GM19023 (cell line): ENCODE measurements around the gene BMP6.

ENCODE experiments used
- ATAC-seq: cut with Tn5 transposase; IDR thresholded peaks from one replicate; pipeline ENCODE4 v1.9.1; 2021; ENCODE audit warnings: mild to moderate bottlenecking, moderate library complexity; ENCODE audit not compliant: unreplicated experiment

BMP6 gene

GRCh38 chr6:7747016-7747415 is 21.1 kb downstream of the BMP6 start:
- ATAC-seq: no peak

- no peak for ATAC-seq
Observed at GRCh38 chr6:7747433-7747832, 21.5 kb downstream of the BMP6 start.

GRCh38 chr6:7747901-7748504 is 22.1 kb downstream of the BMP6 start:
- no peak for ATAC-seq

GRCh38 chr6:7749478-7749877 is 23.6 kb downstream of the BMP6 start:
- ATAC-seq: no peak

- ATAC-seq: no peak
Observed at GRCh38 chr6:7750197-7750596, 24.3 kb downstream of the BMP6 start.

- no peak for ATAC-seq
Observed at GRCh38 chr6:7758456-7758855, 32.6 kb downstream of the BMP6 start.

GRCh38 chr6:7759320-7759719 is 33.4 kb downstream of the BMP6 start:
- no peak for ATAC-seq

GRCh38 chr6:7761051-7761450 is 35.2 kb downstream of the BMP6 start:
- ATAC-seq: no peak

GRCh38 chr6:7762760-7763159 is 36.9 kb downstream of the BMP6 start:
- ATAC-seq: no peak

- no peak for ATAC-seq
Observed at GRCh38 chr6:7763881-7764280, 38.0 kb downstream of the BMP6 start.

GRCh38 chr6:7765575-7766325 is 39.9 kb downstream of the BMP6 start:
- ATAC-seq: no peak

- ATAC-seq: no peak
Observed at GRCh38 chr6:7769702-7770101, 43.8 kb downstream of the BMP6 start.

GRCh38 chr6:7770111-7770510 is 44.2 kb downstream of the BMP6 start:
- ATAC-seq: no peak

GRCh38 chr6:7770601-7771000 is 44.7 kb downstream of the BMP6 start:
- ATAC-seq: no peak

GRCh38 chr6:7773322-7773721 is 47.4 kb downstream of the BMP6 start:
- no peak for ATAC-seq

- ATAC-seq: no peak
Observed at GRCh38 chr6:7773914-7774313, 48.0 kb downstream of the BMP6 start.

- ATAC-seq: no peak
Observed at GRCh38 chr6:7776509-7776908, 50.6 kb downstream of the BMP6 start.

GRCh38 chr6:7777074-7777473 is 51.2 kb downstream of the BMP6 start:
- no peak for ATAC-seq

- ATAC-seq: no peak
Observed at GRCh38 chr6:7781240-7781639, 55.3 kb downstream of the BMP6 start.

GRCh38 chr6:7784248-7784647 is 58.3 kb downstream of the BMP6 start:
- no peak for ATAC-seq

- ATAC-seq: no peak
Observed at GRCh38 chr6:7784706-7785105, 58.8 kb downstream of the BMP6 start.

GRCh38 chr6:7785243-7786035 is 59.5 kb downstream of the BMP6 start:
- ATAC-seq: no peak
